Effector memory CD4-positive, alpha-beta T cell (primary cell): ENCODE measurements around the gene AGPAT3.

Source experiments
- DNase-seq, 3 donors: peaks; one replicate each; pipeline ENCODE4 v3.0.0-alpha.2; 2020
- H3K27ac ChIP-seq: 2 replicates; pipeline ENCODE4 v1.7.0; 2013; ENCODE audit warnings: mild to moderate bottlenecking, low read length, moderate library complexity; ENCODE audit not compliant: insufficient read depth, poor library complexity, severe bottlenecking
- H3K27me3 ChIP-seq: replicated peaks from 2 replicates; pipeline ENCODE4 v1.7.0; 2013; ENCODE audit warnings: mild to moderate bottlenecking, low read length; ENCODE audit not compliant: insufficient read depth, control insufficient read depth, poor library complexity, severe bottlenecking
- H3K36me3 ChIP-seq: 2 replicates; pipeline ENCODE4 v1.7.0; 2013; ENCODE audit warnings: mild to moderate bottlenecking, low read length, moderate library complexity; ENCODE audit not compliant: control insufficient read depth, insufficient read depth
- H3K4me1 ChIP-seq: 2 replicates; pipeline ENCODE4 v1.7.0; 2013; ENCODE audit warnings: low read length, mild to moderate bottlenecking; ENCODE audit not compliant: control insufficient read depth, insufficient read depth, poor library complexity, severe bottlenecking
- H3K4me3 ChIP-seq: 2 replicates; pipeline ENCODE4 v1.7.0; 2013; ENCODE audit warnings: low read length, low read depth, mild to moderate bottlenecking; ENCODE audit not compliant: insufficient read depth, poor library complexity, severe bottlenecking
- H3K9me3 ChIP-seq: 2 replicates; pipeline ENCODE4 v1.7.0; 2013; ENCODE audit warnings: mild to moderate bottlenecking, low read length, moderate library complexity; ENCODE audit not compliant: control insufficient read depth

AGPAT3 gene

DNA sequence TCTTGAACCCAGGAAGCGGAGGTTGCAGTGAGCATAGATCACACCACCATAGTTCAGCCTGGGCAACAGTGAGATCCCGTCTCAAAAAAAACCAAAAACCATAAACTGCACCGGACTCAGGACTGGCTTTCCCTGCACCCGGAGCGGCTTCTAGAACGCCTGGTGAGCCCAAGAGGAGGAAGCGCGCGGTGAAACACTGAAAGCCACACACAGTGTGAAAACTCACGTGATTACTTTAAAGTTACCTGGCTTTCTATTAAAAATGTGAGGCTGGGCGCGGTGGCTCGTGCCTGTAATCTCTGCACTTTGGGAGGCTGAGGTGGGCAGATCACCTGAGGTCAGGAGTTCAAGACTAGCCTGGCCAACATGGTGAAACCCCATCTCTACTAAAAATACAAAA lies 140.0 kb downstream of the AGPAT3 start:
- H3K36me3 ChIP-seq, result no peaks in the 10 kb centered on the region
- H3K4me3 ChIP-seq, result no peak overlapping the region
- no peaks in the 10 kb centered on the region for H3K4me1 ChIP-seq
- no peak for DNase-seq
- no peaks in the 10 kb centered on the region for H3K27me3 ChIP-seq
- H3K27ac ChIP-seq, result no peak overlapping the region
- no peaks in the 10 kb centered on the region for H3K9me3 ChIP-seq

DNA sequence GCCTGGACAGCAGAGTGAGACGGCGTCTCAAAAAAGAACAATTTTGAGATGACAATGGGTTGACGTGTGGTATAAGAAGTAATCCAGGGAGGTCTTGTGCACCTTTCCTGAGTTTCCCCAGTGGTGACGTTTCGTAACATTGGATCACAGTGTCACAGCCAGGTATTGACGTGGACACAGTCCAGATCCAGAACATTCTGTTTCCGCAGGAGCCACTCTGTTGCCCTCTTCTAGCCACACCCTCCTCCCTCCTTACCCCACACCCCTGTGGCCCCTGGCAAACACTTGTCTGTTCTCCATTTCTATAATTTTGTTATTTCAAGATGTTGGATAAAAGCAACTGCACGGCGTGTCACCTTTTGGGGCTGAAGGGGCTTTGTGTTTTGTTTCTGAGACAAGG lies 140.6 kb downstream of the AGPAT3 start:
- no peaks in the 10 kb centered on the region for H3K9me3 ChIP-seq

DNA sequence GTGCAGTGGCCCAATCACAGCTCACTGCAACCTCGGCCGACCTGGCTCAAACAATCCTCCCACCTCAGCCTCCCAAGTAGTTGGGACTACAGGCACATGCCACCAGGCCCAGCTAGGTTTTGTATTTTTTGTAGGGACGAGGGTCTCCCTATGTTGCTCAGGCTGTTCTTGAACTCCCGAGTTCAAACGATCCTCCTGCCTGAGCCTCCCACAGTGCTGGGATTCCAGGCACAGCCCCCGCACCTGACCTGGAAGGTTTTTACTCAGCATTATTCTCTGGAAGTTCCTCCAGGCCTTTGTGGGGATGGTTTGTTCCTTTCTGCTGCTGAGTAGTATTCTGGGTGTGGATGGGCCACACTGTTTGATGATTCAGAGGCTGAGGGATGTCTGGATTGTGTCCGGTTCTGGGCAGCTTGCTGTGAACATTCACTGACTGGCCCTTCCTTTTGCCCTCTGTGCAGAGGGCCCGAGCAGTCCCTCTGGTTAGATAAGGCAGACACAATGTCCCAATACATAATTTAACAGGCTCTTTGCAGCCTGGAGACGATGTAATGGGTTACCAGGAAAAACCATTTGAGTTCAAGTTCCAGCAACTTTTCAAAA lies 141.1 kb downstream of the AGPAT3 start:
- Histone ChIP-seq H3K9me3 (no peaks in the 10 kb centered on the region), H3K4me1 (no peaks in the 10 kb centered on the region), H3K27ac (no peak overlapping the region), H3K36me3 (no peaks in the 10 kb centered on the region), H3K27me3 (no peaks in the 10 kb centered on the region), H3K4me3 (no peak overlapping the region)
- no peak for DNase-seq

More for the DNA sequence above, 140.6 kb downstream of the AGPAT3 start:
- H3K27me3 ChIP-seq, result no peaks in the 10 kb centered on the region
- no peak overlapping the region for H3K4me3 ChIP-seq
- no peak for DNase-seq
- H3K36me3 ChIP-seq, result no peaks in the 10 kb centered on the region
- H3K4me1 ChIP-seq, result no peaks in the 10 kb centered on the region
- H3K27ac ChIP-seq, result no peak overlapping the region

DNA sequence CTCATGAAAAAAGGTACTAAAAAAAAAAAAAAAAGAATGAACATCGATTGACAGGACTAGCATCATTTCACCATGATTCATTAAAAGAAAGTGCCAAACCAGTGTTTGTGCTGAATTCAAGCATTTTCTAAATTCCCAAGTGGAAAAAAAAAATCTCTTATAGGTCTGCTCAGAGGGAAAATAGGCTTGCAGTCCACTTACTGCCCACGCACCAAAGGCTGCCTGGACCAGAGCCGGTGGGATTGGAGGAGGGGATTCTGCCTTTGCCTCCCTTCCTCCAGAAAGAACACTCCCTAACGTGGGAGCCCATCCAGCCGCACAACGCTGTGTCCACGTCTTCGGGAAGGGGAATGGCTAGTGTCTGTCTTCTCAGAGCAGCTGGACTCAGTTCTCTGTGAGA lies 141.6 kb downstream of the AGPAT3 start:
- no peak overlapping the region for H3K4me3 ChIP-seq

DNA sequence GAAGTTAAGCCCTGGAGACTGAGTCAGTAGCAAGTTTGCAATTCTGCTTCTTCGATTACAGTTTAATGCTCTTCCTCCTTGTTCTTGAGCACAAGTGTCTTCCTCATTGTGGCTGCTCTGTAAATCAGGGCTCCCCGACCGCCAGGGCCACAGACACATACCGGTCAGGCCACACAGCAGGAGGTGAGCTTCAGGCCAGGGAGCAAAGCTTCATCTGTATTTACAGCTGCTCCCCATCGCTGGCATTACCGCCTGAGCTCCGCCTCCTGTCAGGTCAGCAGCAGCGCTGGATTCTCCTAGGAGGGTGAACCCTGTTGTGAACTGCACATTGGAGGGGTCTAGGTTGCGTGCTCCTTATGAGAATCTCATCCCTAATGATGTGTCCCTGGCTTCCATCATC lies 145.4 kb downstream of the AGPAT3 start:
- H3K36me3 ChIP-seq, result no peaks in the 10 kb centered on the region
- DNase-seq, result no peak
- H3K27me3 ChIP-seq, result no peaks in the 10 kb centered on the region
- peaks cover 31% of the 10 kb centered on the region for H3K4me1 ChIP-seq
- no peak overlapping the region for H3K4me3 ChIP-seq
- no peaks in the 10 kb centered on the region for H3K9me3 ChIP-seq
- no peak overlapping the region for H3K27ac ChIP-seq

More for the DNA sequence above, 141.6 kb downstream of the AGPAT3 start:
- Histone ChIP-seq H3K9me3 (no peaks in the 10 kb centered on the region), H3K27me3 (no peaks in the 10 kb centered on the region), H3K4me1 (peaks cover 5% of the 10 kb centered on the region), H3K27ac (no peak overlapping the region), H3K36me3 (no peaks in the 10 kb centered on the region)
- DNase-seq, result no peak

DNA sequence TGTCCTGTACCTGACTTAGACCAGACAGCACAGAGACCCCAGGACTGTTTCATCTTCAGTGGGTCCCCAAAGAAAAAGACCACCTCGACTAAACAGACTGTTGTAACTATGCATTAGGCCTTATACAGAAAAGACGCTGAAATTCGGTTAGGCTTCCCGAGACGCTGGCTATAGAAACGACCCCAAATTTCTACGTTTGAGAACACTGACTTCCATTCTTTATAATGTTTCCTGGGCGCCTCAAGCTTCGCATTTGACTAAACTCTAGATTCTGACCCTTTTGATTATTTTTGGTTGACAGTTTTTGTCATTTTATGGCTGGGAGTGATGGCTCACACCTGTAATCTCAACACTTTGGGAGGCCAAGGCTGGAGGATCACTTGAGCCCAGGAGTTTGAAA lies 146.1 kb downstream of the AGPAT3 start:
- no peaks in the 10 kb centered on the region for H3K27me3 ChIP-seq
- no peak overlapping the region for H3K4me3 ChIP-seq
- no peaks in the 10 kb centered on the region for H3K36me3 ChIP-seq
- no peak overlapping the region for H3K27ac ChIP-seq
- DNase-seq, result no peak
- peaks cover 36% of the 10 kb centered on the region for H3K4me1 ChIP-seq
- H3K9me3 ChIP-seq, result no peaks in the 10 kb centered on the region

DNA sequence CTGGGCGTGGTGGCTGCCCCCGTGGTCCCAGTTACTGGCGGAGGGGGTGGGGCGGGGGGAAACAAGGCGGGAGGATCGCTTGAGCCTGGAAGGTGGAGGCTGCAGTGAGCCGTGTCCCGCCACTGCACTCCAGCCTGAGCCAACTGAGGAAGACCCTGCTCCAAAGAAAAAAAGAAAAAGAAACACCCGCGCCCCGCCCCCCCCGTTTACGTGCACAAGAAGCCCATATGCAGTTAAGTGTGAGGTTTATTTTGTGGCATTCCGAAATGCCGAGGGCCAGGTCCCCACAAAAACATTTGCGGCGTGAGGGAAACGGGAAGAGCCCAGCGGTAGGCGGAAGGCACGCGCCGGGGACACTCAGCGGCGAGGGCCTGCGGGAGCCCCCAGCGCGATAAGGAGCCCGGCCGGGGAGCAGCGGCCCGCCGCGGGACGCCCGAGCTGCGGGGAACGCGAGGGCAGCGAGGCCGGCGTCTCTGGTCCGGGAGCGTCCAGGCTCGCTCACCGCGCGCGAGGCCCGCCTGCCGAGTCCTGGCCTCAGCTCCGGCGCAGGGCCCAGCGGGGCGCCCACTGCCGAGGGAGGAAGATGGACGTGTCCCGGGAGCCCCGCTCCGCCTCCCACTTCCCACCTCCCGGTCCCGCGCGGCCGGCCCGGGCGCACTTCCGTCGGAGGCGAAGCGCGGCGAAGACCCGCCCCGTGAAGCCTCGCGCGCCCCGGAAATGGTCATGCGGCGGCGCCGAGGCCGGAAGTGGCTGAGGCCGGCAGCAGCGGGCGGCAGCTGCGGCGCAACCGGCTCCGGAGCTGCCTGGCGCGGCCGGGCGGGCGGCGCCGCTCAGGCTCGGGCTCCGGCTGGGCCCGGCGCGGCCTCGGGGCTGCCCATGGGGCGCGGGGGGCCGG lies 146.8 kb downstream of the AGPAT3 start, which contains the start of gene TRAPPC10:
Gene TRAPPC10 (plus strand): TSS at position 731 of the 895 bp plus-strand sequence. CDS start 185 bp downstream, outside the sequence.
- Histone ChIP-seq H3K4me1 (peaks cover 37% of the 10 kb centered on the region), H3K4me3 (peak within 1 kb of the TSS; percentile 70), H3K9me3 (no peaks in the 10 kb centered on the region), H3K27ac (peak within 1 kb of the TSS; percentile 84), H3K36me3 (no peaks in the 10 kb centered on the region), H3K27me3 (no peaks in the 10 kb centered on the region)
- peak; percentile 61 to 72 (median 61) for DNase-seq

DNA sequence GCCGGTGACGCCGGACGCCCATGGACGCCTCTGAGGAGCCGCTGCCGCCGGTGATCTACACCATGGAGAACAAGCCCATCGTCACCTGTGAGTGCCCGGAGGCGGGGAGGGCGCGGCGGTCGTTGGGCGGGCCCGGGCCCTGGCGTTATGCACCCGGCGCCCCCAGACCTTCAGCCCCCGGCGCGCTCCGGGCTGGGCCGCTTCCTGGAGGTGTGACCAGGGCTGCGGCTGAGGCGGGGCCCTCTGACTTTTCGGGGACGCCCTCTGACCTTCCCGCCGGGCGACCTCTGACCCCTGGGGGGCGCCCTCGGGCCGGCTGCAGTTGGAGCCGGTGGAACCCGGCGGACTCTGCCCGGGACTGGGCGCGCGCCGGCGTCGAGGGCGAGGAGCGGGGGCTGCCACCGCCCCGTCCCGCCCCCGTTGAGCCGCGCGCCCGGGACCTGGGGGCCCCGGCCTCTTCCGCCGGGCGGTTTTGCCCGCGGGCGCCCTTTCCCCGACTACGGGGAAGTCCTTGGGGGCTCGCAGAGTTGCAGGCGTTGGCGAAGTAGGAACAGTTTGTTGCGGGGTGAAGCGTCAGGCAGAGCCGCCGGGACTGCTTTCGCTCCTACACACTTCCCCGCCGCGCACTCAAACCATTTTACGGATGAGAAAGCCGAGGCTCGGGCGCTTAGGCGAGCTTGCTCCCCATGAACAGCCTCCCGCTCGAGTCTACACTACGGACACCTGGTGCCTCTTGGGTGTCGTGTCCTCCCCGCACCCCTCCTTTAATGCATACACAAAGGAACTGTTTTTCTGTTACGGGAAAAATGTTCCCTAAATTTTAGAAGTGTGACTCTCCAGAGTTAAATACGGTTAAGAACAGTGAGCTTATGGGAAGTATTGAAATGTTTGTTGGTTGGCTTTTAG lies 147.7 kb downstream of the AGPAT3 start:
- Histone ChIP-seq H3K27ac (peak overlapping the region; percentile 84), H3K4me3 (peak overlapping the region; percentile 70), H3K27me3 (no peaks in the 10 kb centered on the region), H3K9me3 (no peaks in the 10 kb centered on the region), H3K36me3 (no peaks in the 10 kb centered on the region), H3K4me1 (peaks cover 40% of the 10 kb centered on the region)
- peak; percentile 68 to 76 (median 70) for DNase-seq

DNA sequence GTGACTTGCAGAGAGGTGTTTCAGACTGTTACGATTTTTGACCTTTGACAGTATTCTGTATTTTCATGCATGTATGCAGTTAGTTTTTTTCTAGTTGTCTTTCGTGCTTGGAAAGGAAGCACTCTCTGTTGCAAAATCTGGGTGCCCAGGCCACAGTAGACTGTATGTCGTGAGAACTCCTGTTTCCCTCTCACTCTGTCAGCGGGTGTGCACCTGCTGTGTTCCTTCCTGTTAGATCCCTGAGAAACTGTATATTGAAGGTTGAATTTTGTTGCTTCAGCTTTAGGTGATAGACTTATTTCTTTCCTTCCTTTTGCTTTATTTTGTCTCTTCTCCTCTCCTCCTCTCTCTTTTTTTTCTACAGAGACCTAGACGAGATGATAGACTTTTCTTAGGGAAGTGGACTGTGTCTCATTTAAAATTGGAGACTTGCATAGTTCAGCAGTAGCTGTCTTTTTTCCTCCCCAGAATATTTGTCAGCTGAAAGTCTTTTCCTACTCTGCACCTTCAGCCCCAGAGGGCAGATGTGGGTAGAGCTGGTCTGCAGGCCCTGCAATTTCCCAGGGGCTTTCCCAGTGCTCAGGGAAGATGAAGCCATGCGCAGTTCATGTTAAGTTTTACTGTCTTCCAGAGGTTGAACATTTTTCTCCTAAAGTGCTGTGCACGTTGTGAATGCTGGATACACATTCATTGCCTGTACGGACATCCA lies 148.5 kb downstream of the AGPAT3 start:
- Histone ChIP-seq H3K4me1 (peaks cover 48% of the 10 kb centered on the region), H3K9me3 (no peaks in the 10 kb centered on the region), H3K4me3 (peak overlapping the region; percentile 70), H3K27ac (peak overlapping the region; percentile 84), H3K27me3 (no peaks in the 10 kb centered on the region), H3K36me3 (no peaks in the 10 kb centered on the region)
- peak; percentile 28 to 42 (median 39) for DNase-seq
